Measurements from ENCODE around the gene ARL14EPL. TPM values are rescaled to one million over a fixed set of nuclear protein-coding genes. Genes with fewer than 3 reads are reported as not detected.
"Not testable (repeated sequence)": the region's sequence is repeated elsewhere in the genome, so short reads cannot be mapped to it uniquely, and the experiment has no call there.

ARL14EPL gene
- total and polyA plus RNA-seq, 5 donors from 2014 or later = not detected

- Histone ChIP-seq H3K36me3 (ENCODE audit: control insufficient read depth, insufficient read depth, low read length) (peaks cover 44% of the 10 kb centered on the region), H3K27me3 (ENCODE audit: control insufficient read depth, insufficient read depth, low read length) (no peaks in the 10 kb centered on the region), H3K27ac (ENCODE audit: insufficient read depth, low read length, poor library complexity, severe bottlenecking) (no peak overlapping the region), H3K4me1 (ENCODE audit: control insufficient read depth, insufficient read depth, low read length, poor library complexity, severe bottlenecking) (no peaks in the 10 kb centered on the region), H3K4me3 (ENCODE audit: low read depth, low read length) (no peak overlapping the region), H3K9me3 (ENCODE audit: control insufficient read depth in 2 of 2, low read length in 2 of 2) (no peaks in the 10 kb centered on the region)
- peaks cover 78% of the 10 kb centered on the region for H3K36me3 Mint-ChIP-seq
- no peak for DNase-seq
- peaks cover 0 to 20% (median 10%) of the 10 kb centered on the region in 4 donors for H3K4me1 Mint-ChIP-seq
- no peak for ATAC-seq (ENCODE audit: low read depth in 2 of 2)
- H3K27me3 Mint-ChIP-seq = no peaks in the 10 kb centered on the region
- H3K9me3 Mint-ChIP-seq = peaks cover 0 to 4% (median 0%) of the 10 kb centered on the region in 7 donors
- H3K4me3 Mint-ChIP-seq = no peak overlapping the region
- peak overlapping the region in 1 of 3 donors; percentile 61 for H3K27ac Mint-ChIP-seq
These were observed 65.0 kb downstream of the ARL14EPL start for GRCh38 chr5:116097301-116097700.

- ATAC-seq (ENCODE audit: low read depth in 2 of 2) (no peak), DNase-seq (no peak)
- Mint-ChIP-seq H3K36me3 (peaks cover 77% of the 10 kb centered on the region), H3K27me3 (no peaks in the 10 kb centered on the region), H3K9me3 (peaks cover 0 to 4% (median 0%) of the 10 kb centered on the region in 7 donors), H3K27ac (no peak overlapping the region), H3K4me3 (no peak overlapping the region), H3K4me1 (peaks cover 0 to 25% (median 14%) of the 10 kb centered on the region in 4 donors)
- Histone ChIP-seq H3K4me1 (ENCODE audit: control insufficient read depth, insufficient read depth, low read length, poor library complexity, severe bottlenecking) (no peaks in the 10 kb centered on the region), H3K36me3 (ENCODE audit: control insufficient read depth, insufficient read depth, low read length) (peaks cover 27% of the 10 kb centered on the region), H3K4me3 (ENCODE audit: low read depth, low read length) (no peak overlapping the region), H3K9me3 (ENCODE audit: control insufficient read depth in 2 of 2, low read length in 2 of 2) (no peaks in the 10 kb centered on the region), H3K27ac (ENCODE audit: insufficient read depth, low read length, poor library complexity, severe bottlenecking) (no peak overlapping the region), H3K27me3 (ENCODE audit: control insufficient read depth, insufficient read depth, low read length) (no peaks in the 10 kb centered on the region)
These were observed 66.7 kb downstream of the ARL14EPL start for GRCh38 chr5:116098998-116099397.

- not testable (repeated sequence) for H3K27me3 Mint-ChIP-seq; H3K27ac ChIP-seq (ENCODE audit: insufficient read depth, low read length, poor library complexity, severe bottlenecking); H3K4me3 Mint-ChIP-seq; H3K9me3 ChIP-seq (ENCODE audit: control insufficient read depth in 2 of 2, low read length in 2 of 2); H3K36me3 ChIP-seq (ENCODE audit: control insufficient read depth, insufficient read depth, low read length); H3K27me3 ChIP-seq (ENCODE audit: control insufficient read depth, insufficient read depth, low read length); H3K4me1 ChIP-seq (ENCODE audit: control insufficient read depth, insufficient read depth, low read length, poor library complexity, severe bottlenecking); H3K27ac Mint-ChIP-seq; H3K4me3 ChIP-seq (ENCODE audit: low read depth, low read length); ATAC-seq (ENCODE audit: low read depth in 2 of 2); DNase-seq
- peaks cover 15 to 40% (median 28%) of the 10 kb centered on the region in 4 donors for H3K4me1 Mint-ChIP-seq
- H3K9me3 Mint-ChIP-seq = peaks cover 0 to 14% (median 4%) of the 10 kb centered on the region in 7 donors
- peaks cover 74% of the 10 kb centered on the region for H3K36me3 Mint-ChIP-seq
These were observed 72.7 kb downstream of the ARL14EPL start for GRCh38 chr5:116104941-116105340.

Other genes starting within 250 kb of the ARL14EPL start
- gene CDO1, start 215.8 kb upstream of the ARL14EPL start, total RNA-seq = 1.7 TPM
- gene CDO1, start 215.8 kb upstream of the ARL14EPL start, polyA plus RNA-seq = under 1 TPM in 2 of 4 donors, not detected in 2; 0.16 to 0.24 TPM
- 64.0 TPM for gene ATG12, start 190.9 kb upstream of the ARL14EPL start, total RNA-seq
- gene ATG12, start 190.9 kb upstream of the ARL14EPL start, polyA plus RNA-seq = 100 to 1,000 TPM; 107 to 149 (median 124) TPM
- gene AP3S1, start 190.5 kb upstream of the ARL14EPL start, total RNA-seq = 39.5 TPM
- 10 to 100 TPM; 55.9 to 77.5 (median 63.3) TPM for gene AP3S1, start 190.5 kb upstream of the ARL14EPL start, polyA plus RNA-seq
- gene LVRN, start 70.0 kb upstream of the ARL14EPL start, total RNA-seq = not detected
- not detected for gene LVRN, start 70.0 kb upstream of the ARL14EPL start, polyA plus RNA-seq
- 32.7 TPM for gene COMMD10, start 52.6 kb downstream of the ARL14EPL start, total RNA-seq
- 10 to 100 TPM; 42.0 to 58.6 (median 49.2) TPM for gene COMMD10, start 52.6 kb downstream of the ARL14EPL start, polyA plus RNA-seq